ENCODE results near the gene SCUBE1. TPM values are rescaled to one million over a fixed set of nuclear protein-coding genes. Genes with fewer than 3 reads are reported as not detected.

The SCUBE1 gene
- total and polyA plus RNA-seq, 2 donors from 2014 or later, result 2.3 to 7.1 TPM

- FAIRE-seq, result no peak
- intact Hi-C loops (cut with DNase I), result no loop called here
Observed at GRCh38 chr22:43351966-43352345, 8.8 kb upstream of the SCUBE1 start.

GRCh38 chr22:43349636-43350035, 6.5 kb upstream of the SCUBE1 start:
- intact Hi-C loops (cut with DNase I), result no loop called here
- no peaks in the 10 kb centered on the region for H3K36me3 ChIP-seq (ENCODE audit: control insufficient read depth in 2 of 3, insufficient read depth in 3 of 3, low read length in 3 of 3)
- DNase-seq (no peak), FAIRE-seq (no peak)
- H3K27ac ChIP-seq (ENCODE audit: low read depth in 2 of 2, low read length in 2 of 2), result no peak overlapping the region
- no peaks in the 10 kb centered on the region for H3K4me1 ChIP-seq (ENCODE audit: control insufficient read depth in 2 of 3, insufficient read depth in 2 of 3, low read depth in 1 of 3, low read length in 3 of 3)
- TF ChIP-seq CTCF (IDR thresholded peaks at IDR 0.05; ENCODE audit: borderline replicate concordance, extremely low read depth, insufficient read depth), result no peak
- no peak overlapping the region for H3K9ac ChIP-seq (ENCODE audit: low read length in 3 of 3)
- H3K4me3 ChIP-seq (ENCODE audit: low read length in 3 of 3), result no peak overlapping the region
- no peaks in the 10 kb centered on the region for H3K27me3 ChIP-seq (ENCODE audit: control insufficient read depth, insufficient read depth, low read length)
- no peaks in the 10 kb centered on the region for H3K9me3 ChIP-seq (ENCODE audit: control insufficient read depth in 2 of 3, insufficient read depth in 1 of 3, low read length in 3 of 3)

More at GRCh38 chr22:43351966-43352345, 8.8 kb upstream of the SCUBE1 start:
- no peaks in the 10 kb centered on the region for H3K27me3 ChIP-seq (ENCODE audit: control insufficient read depth, insufficient read depth, low read length)
- no peak overlapping the region for H3K4me3 ChIP-seq (ENCODE audit: low read length in 3 of 3)
- no peaks in the 10 kb centered on the region for H3K4me1 ChIP-seq (ENCODE audit: control insufficient read depth in 2 of 3, insufficient read depth in 2 of 3, low read depth in 1 of 3, low read length in 3 of 3)
- TF ChIP-seq CTCF (IDR thresholded peaks at IDR 0.05; ENCODE audit: borderline replicate concordance, extremely low read depth, insufficient read depth), result no peak
- no peak overlapping the region for H3K27ac ChIP-seq (ENCODE audit: low read depth in 2 of 2, low read length in 2 of 2)
- H3K9me3 ChIP-seq (ENCODE audit: control insufficient read depth in 2 of 3, insufficient read depth in 1 of 3, low read length in 3 of 3), result no peaks in the 10 kb centered on the region
- no peak for DNase-seq
- H3K9ac ChIP-seq (ENCODE audit: low read length in 3 of 3), result no peak overlapping the region
- no peaks in the 10 kb centered on the region for H3K36me3 ChIP-seq (ENCODE audit: control insufficient read depth in 2 of 3, insufficient read depth in 3 of 3, low read length in 3 of 3)

- intact Hi-C loops (cut with DNase I), result no loop called here
- peaks cover 0 to 2% (median 0%) of the 10 kb centered on the region in 3 donors for H3K4me1 ChIP-seq (ENCODE audit: control insufficient read depth in 2 of 3, insufficient read depth in 2 of 3, low read depth in 1 of 3, low read length in 3 of 3)
- peak; percentile 62 for TF ChIP-seq CTCF (IDR thresholded peaks at IDR 0.05; ENCODE audit: borderline replicate concordance, extremely low read depth, insufficient read depth)
- no peak overlapping the region for H3K4me3 ChIP-seq (ENCODE audit: low read length in 3 of 3)
- H3K9me3 ChIP-seq (ENCODE audit: control insufficient read depth in 2 of 3, insufficient read depth in 1 of 3, low read length in 3 of 3), result no peaks in the 10 kb centered on the region
- peaks cover 2% of the 10 kb centered on the region for H3K27me3 ChIP-seq (ENCODE audit: control insufficient read depth, insufficient read depth, low read length)
- no peak overlapping the region for H3K9ac ChIP-seq (ENCODE audit: low read length in 3 of 3)
- H3K27ac ChIP-seq (ENCODE audit: low read depth in 2 of 2, low read length in 2 of 2), result no peak overlapping the region
- FAIRE-seq (no peak), DNase-seq (peak; percentile 57 to 79 (median 71))
- H3K36me3 ChIP-seq (ENCODE audit: control insufficient read depth in 2 of 3, insufficient read depth in 3 of 3, low read length in 3 of 3), result no peaks in the 10 kb centered on the region
Observed at GRCh38 chr22:43346521-43346929, 3.4 kb upstream of the SCUBE1 start.

- peaks cover 2% of the 10 kb centered on the region for H3K27me3 ChIP-seq (ENCODE audit: control insufficient read depth, insufficient read depth, low read length)
- FAIRE-seq (no peak), DNase-seq (no peak)
- H3K9ac ChIP-seq (ENCODE audit: low read length in 3 of 3), result no peak overlapping the region
- no peak overlapping the region for H3K4me3 ChIP-seq (ENCODE audit: low read length in 3 of 3)
- TF ChIP-seq CTCF (IDR thresholded peaks at IDR 0.05; ENCODE audit: borderline replicate concordance, extremely low read depth, insufficient read depth), result no peak
- no peaks in the 10 kb centered on the region for H3K36me3 ChIP-seq (ENCODE audit: control insufficient read depth in 2 of 3, insufficient read depth in 3 of 3, low read length in 3 of 3)
- peaks cover 0 to 2% (median 0%) of the 10 kb centered on the region in 3 donors for H3K4me1 ChIP-seq (ENCODE audit: control insufficient read depth in 2 of 3, insufficient read depth in 2 of 3, low read depth in 1 of 3, low read length in 3 of 3)
- no peaks in the 10 kb centered on the region for H3K9me3 ChIP-seq (ENCODE audit: control insufficient read depth in 2 of 3, insufficient read depth in 1 of 3, low read length in 3 of 3)
- intact Hi-C loops (cut with DNase I), result no loop called here
- no peak overlapping the region for H3K27ac ChIP-seq (ENCODE audit: low read depth in 2 of 2, low read length in 2 of 2)
Observed at GRCh38 chr22:43345761-43346301, 2.7 kb upstream of the SCUBE1 start.

All from kidney (tissue), 14 donors.